A673 (cell line): ENCODE data around the gene KDM5A. TPM values are rescaled to one million over a fixed set of nuclear protein-coding genes. Genes with fewer than 3 reads are reported as not detected.
"Not testable (repeated sequence)": the region's sequence is repeated elsewhere in the genome, so short reads cannot be mapped to it uniquely, and the experiment has no call there.

ENCODE experiments used
- BruUV-seq: library from RNA; stranded (reverse); fragments of 400-500 nt; replicated peaks from 2 replicates; lab custom pipeline; 2021; lab: Mats Ljungman, UMichigan
- CTCF ChIA-PET: fragments of 300-600 bp; sonication (Branson Sonifier 250); formaldehyde crosslinking; loops from one replicate; lab custom pipeline; 2022; ENCODE audit warnings: antibody characterized with exemption; lab: Charles Lee
- POLR2A ChIA-PET: fragments of 300-600 bp; sonication (Branson Sonifier 250); formaldehyde crosslinking; loops from one replicate; lab custom pipeline; 2022; ENCODE audit warnings: antibody characterized with exemption; ENCODE audit not compliant: low non-redundant PET; lab: Charles Lee
- DNase-seq: peaks from one replicate; pipeline ENCODE4 v3.0.0-alpha.2; 2015; ENCODE audit warnings: low spot score
- H3K27ac ChIP-seq: fragments of 200-600 bp; sonication (generic); 2 replicates; pipeline ENCODE4 v1.5.1; 2016; ENCODE audit warnings: mixed run types, low read depth, mild to moderate bottlenecking, mixed read lengths, antibody characterized with exemption, low read length; ENCODE audit not compliant: poor library complexity, severe bottlenecking
- H3K27me3 ChIP-seq: fragments of 200-600 bp; sonication (generic); replicated peaks from 2 replicates; pipeline ENCODE4 v1.6.1; 2017; ENCODE audit warnings: mixed run types, low read depth, mild to moderate bottlenecking, mixed read lengths, antibody characterized with exemption, low read length; ENCODE audit not compliant: insufficient read depth, poor library complexity
- H3K36me3 ChIP-seq: fragments of 200-600 bp; sonication (generic); 2 replicates; pipeline ENCODE4 v1.6.1; 2016; ENCODE audit warnings: mixed run types, mild to moderate bottlenecking, mixed read lengths, antibody characterized with exemption, low read length; ENCODE audit not compliant: insufficient read depth, poor library complexity, severe bottlenecking
- H3K4me1 ChIP-seq: fragments of 200-600 bp; sonication (generic); 2 replicates; pipeline ENCODE4 v1.6.1; 2017; ENCODE audit warnings: mixed run types, mild to moderate bottlenecking, mixed read lengths, antibody characterized with exemption, low read length; ENCODE audit not compliant: insufficient read depth, poor library complexity, severe bottlenecking
- H3K4me3 ChIP-seq: fragments of 200-600 bp; sonication (generic); 2 replicates; pipeline ENCODE4 v1.5.1; 2016; ENCODE audit warnings: low read depth, mixed run types, mild to moderate bottlenecking, mixed read lengths, low read length; ENCODE audit not compliant: poor library complexity, severe bottlenecking
- H3K9me3 ChIP-seq: fragments of 200-600 bp; sonication (generic); 2 replicates; pipeline ENCODE4 v1.6.1; 2016; ENCODE audit warnings: mixed run types, low read depth, mild to moderate bottlenecking, mixed read lengths, antibody characterized with exemption, low read length; ENCODE audit not compliant: poor library complexity, severe bottlenecking
- EZH2 ChIP-seq: fragments of 200-600 bp; sonication (generic); IDR thresholded peaks from 2 replicates; pipeline ENCODE4 v1.6.1; 2017; ENCODE audit warnings: borderline replicate concordance, low read depth, mild to moderate bottlenecking, mixed read lengths, antibody characterized with exemption, low read length; ENCODE audit not compliant: poor library complexity, severe bottlenecking
- intact Hi-C: fragments of 100-400 bp; cut with micrococcal nuclease; formaldehyde crosslinking; loops from one replicate; pipeline ENCODE4 v1.10.0; 2022; ENCODE audit not compliant: unreplicated experiment
- total RNA-seq: library from RNA; stranded (reverse); gene quantifications from 2 replicates; pipeline ENCODE4 v1.2.3, GENCODE V29; 2021
- TF ChIP-seq, protein P1 (sequence below): fragments of 300-800, 200-600 bp; sonication (generic); conservative IDR thresholded peaks from 2 replicates; pipeline ENCODE4 v1.5.1; 2017; ENCODE audit warnings: low read depth, mild to moderate bottlenecking, antibody characterized with exemption, low read length, moderate library complexity, mixed read lengths

KDM5A gene
- total RNA-seq, 1 experiment from 2014 or later = 68.8 TPM

DNA sequence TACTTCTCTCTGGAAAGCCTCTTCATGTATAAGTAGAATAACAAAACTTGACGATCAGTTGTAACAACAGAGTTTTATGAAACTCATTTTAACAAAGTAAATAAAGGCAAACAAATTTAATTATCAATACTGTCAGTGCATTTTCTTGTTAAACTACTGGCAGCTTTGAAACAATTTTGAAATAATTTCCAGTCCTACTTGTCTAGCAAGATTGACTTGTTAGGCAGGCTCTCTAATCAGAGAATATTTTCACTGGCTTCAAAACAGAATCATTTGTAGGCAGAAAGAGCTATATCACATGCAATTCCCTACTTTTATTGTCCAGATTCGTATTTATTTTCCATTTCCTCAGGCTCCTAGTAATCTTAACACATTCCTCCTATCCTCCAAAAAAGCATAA, 80.6 kb downstream of the KDM5A start:
- Histone ChIP-seq H3K9me3 (no peaks in the 10 kb centered on the region), H3K27me3 (no peaks in the 10 kb centered on the region), H3K27ac (no peak overlapping the region), H3K36me3 (peaks cover 83% of the 10 kb centered on the region), H3K4me1 (peaks cover 4% of the 10 kb centered on the region), H3K4me3 (no peak overlapping the region)
- ChIA-PET CTCF (no interaction called here), POLR2A (no interaction called here)
- intact Hi-C loops = no loop called here
- no TSS peak for BruUV-seq
- TF ChIP-seq, protein P1, sequence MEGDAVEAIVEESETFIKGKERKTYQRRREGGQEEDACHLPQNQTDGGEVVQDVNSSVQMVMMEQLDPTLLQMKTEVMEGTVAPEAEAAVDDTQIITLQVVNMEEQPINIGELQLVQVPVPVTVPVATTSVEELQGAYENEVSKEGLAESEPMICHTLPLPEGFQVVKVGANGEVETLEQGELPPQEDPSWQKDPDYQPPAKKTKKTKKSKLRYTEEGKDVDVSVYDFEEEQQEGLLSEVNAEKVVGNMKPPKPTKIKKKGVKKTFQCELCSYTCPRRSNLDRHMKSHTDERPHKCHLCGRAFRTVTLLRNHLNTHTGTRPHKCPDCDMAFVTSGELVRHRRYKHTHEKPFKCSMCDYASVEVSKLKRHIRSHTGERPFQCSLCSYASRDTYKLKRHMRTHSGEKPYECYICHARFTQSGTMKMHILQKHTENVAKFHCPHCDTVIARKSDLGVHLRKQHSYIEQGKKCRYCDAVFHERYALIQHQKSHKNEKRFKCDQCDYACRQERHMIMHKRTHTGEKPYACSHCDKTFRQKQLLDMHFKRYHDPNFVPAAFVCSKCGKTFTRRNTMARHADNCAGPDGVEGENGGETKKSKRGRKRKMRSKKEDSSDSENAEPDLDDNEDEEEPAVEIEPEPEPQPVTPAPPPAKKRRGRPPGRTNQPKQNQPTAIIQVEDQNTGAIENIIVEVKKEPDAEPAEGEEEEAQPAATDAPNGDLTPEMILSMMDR = no peak
- TF ChIP-seq EZH2 = no peak
- DNase-seq = no peak

DNA sequence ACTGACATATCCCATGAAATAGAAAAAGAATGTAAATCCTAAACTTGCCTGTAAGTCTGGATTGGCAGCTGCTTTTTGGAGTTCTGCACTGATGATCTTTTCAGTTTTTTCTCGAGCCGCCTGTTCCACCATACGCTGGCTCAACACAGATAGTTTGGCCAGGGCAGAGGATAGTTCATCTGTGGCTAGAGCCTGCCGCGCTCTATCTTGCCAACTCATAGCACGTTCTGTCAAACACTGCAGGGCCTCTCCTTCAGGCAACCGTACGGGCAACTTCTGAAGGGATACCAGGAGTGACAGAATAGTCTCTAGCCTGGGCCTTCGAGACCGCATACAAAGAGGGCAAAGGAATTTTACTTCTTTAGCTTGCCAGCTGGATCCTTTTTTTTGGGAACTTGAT, 81.7 kb downstream of the KDM5A start:
- TF ChIP-seq, protein P1 = no peak
- no peak for TF ChIP-seq EZH2
- intact Hi-C loops = no loop called here
- no peak for DNase-seq
- Histone ChIP-seq H3K27ac (no peak overlapping the region), H3K9me3 (no peaks in the 10 kb centered on the region), H3K36me3 (peaks cover 79% of the 10 kb centered on the region), H3K27me3 (no peaks in the 10 kb centered on the region), H3K4me1 (peaks cover 4% of the 10 kb centered on the region), H3K4me3 (no peak overlapping the region)
- BruUV-seq = TSS peak; percentile 72
- ChIA-PET CTCF (no interaction called here), POLR2A (no interaction called here)

DNA sequence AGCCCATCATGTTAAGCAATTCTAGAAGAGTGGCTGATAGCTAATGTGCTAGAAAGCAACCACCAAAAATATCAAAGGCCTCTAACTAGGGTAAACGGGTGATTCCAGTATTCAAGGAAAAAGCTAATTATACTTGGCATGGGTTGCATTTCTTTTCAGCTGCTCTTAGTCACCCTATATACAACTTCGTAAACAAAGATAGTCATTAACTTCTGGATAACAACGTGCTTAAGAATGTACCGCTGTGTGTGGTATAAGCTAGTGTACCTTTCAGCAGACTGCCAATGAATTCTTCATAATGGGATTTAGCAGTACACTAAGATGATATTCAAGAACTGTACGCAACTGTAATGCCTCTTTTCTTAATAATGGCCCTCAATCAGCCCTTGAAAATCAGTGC, 84.3 kb downstream of the KDM5A start:
- H3K36me3 ChIP-seq = peaks cover 56% of the 10 kb centered on the region
- H3K27ac ChIP-seq = no peak overlapping the region
- no TSS peak for BruUV-seq
- H3K9me3 ChIP-seq = no peaks in the 10 kb centered on the region
- TF ChIP-seq, protein P1 = no peak
- no peak for TF ChIP-seq EZH2
- intact Hi-C loops = no loop called here
- CTCF ChIA-PET = no interaction called here
- no peak overlapping the region for H3K4me3 ChIP-seq
- peaks cover 4% of the 10 kb centered on the region for H3K4me1 ChIP-seq
- POLR2A ChIA-PET = no interaction called here
- DNase-seq = peak; percentile 23
- H3K27me3 ChIP-seq = no peaks in the 10 kb centered on the region

DNA sequence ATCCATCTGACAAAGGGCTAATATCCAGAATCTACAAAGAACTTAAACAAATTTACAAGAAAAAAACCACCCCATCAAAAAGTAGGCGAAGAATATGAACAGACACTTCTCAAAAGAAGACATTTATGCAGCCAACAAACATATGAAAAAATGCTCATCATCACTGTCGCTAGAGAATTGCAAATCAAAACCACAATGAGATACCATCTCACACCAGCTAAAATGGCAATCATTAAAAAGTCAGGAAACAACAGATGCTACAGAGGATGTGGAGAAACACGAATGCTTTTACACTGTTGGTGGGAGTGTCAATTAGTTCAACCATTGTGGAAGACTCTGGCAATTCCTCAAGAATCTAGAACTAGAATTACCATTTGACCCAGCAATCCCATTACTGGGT, 86.4 kb downstream of the KDM5A start:
- H3K27me3 ChIP-seq, CTCF ChIA-PET, intact Hi-C loops, POLR2A ChIA-PET, DNase-seq, H3K4me1 ChIP-seq, H3K27ac ChIP-seq, H3K9me3 ChIP-seq, H3K4me3 ChIP-seq, BruUV-seq: not testable (repeated sequence)
- peaks cover 37% of the 10 kb centered on the region for H3K36me3 ChIP-seq

DNA sequence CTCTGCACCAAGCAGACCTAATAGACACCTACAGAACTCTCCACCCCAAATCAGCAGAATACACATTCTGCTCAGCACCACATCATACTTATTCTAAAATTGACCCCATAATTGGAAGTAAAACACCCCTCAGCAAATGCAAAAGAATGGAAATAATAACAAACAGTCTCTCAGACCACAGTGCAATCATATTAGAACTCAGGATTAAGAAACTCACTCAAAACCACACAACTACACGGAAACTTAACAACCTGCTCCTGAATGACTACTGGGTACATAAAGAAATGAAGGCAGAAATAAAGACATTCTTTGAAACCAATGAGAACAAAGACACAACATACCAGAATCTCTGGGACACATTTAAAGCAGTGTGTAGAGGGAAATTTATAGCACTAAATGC, 89.0 kb downstream of the KDM5A start:
- CTCF ChIA-PET, BruUV-seq, H3K27ac ChIP-seq, H3K4me1 ChIP-seq, DNase-seq, H3K9me3 ChIP-seq, H3K4me3 ChIP-seq, H3K27me3 ChIP-seq, POLR2A ChIA-PET, intact Hi-C loops: not testable (repeated sequence)
- peaks cover 38% of the 10 kb centered on the region for H3K36me3 ChIP-seq

DNA sequence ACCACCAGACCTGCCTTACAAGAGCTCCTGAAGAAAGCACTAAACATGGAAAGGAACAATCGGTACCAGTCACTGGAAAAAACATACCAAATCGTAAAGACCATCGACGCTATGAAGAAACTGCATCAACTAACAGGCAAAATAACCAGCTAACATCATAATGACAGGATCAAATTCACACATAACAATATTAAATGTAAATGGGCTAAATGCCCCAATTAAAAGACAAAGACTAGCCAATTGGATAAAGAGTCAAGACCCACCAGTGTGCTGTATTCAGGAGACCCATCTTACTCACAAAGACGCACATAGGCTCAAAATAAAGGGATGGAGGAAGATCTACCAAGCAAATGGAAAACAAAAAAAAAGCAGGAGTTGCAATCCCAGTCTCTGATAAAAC, 89.6 kb downstream of the KDM5A start:
- BruUV-seq, H3K27ac ChIP-seq, CTCF ChIA-PET, H3K27me3 ChIP-seq, intact Hi-C loops, DNase-seq, H3K4me3 ChIP-seq, H3K4me1 ChIP-seq, POLR2A ChIA-PET, H3K9me3 ChIP-seq: not testable (repeated sequence)
- H3K36me3 ChIP-seq = peaks cover 42% of the 10 kb centered on the region
